GM18873 (cell line): ENCODE measurements around the gene KLF7.

Experiments used
- ATAC-seq: cut with Tn5 transposase; IDR thresholded peaks from one replicate; pipeline ENCODE4 v1.9.1; 2021; ENCODE audit warnings: mild to moderate bottlenecking, moderate library complexity, moderate number of reproducible peaks; ENCODE audit not compliant: unreplicated experiment, low FRiP score

KLF7 gene

DNA sequence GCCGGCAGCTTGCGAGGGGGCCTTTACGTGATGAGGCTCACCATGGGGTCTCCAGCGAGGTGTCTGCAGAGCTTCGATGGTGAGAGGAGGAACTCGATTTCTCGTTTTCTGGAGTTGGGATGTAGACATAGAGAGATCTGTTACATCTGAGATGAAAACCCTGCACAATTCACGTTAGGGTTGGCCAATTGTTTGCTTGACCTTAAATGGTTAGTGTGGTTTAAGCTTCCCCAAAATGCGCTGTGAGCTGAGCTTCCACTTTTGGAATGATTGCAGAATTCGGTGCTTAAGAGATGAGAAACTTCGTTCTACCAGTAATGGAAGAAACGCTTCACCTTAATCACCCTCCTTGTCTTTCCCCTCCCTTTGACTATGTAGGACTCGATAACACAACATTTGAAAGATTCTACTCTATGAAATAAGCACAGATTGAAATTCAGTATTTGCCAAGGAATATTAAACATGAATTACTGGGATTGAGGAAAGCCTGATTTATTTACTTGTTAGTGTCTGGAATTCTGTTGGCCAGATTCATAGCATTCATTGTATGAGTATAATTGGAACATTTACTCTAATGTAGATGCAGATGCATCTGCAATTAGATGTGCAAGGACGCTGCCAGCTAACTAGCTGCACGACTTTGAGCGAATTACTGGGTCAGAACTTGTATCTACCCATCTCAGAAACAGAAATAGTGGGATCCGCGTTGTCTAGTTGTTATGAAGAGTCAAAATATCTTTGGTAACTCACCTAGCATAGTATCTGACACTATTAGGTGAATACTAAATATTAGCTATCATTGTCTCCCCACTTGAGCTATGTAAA, 1.6 kb upstream of the KLF7 start:
- peak; percentile 1 for ATAC-seq

- peak; percentile 25 for ATAC-seq
Measured at GRCh38 chr2:207166349-207167098, 776 bp upstream of the KLF7 start.

DNA sequence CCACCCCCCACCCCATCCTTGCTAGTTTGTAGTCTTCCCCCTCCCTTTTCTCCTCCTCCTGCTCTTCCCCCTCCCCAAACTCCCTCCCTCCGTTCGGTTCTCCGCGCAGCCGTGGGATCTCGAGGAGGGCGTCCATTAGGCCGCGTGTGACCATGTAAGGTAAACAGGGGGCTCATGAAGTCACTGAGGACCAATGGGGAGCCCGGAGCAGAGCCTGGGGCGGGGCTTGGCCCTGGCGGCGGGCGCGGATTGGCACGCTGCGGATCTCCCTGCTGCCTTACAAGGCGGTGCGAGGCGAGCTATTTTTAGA, 246 bp upstream of the KLF7 start:
- peak; percentile 95 for ATAC-seq

GRCh38 chr2:207164006-207164831, 1.5 kb downstream of the KLF7 start:
- no peak for ATAC-seq

DNA sequence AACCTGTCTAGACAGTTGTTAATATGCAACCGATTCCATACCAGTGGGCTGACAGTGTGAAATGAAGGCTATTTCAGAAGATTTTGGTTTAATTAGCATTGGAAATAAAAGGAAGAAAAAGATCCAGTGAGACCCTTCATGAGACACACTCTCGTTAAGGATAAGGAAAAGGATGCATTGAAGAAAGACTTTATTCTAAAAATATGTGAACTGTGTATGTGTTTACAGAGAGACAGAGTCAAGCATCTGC, 2.1 kb downstream of the KLF7 start:
- no peak for ATAC-seq

DNA sequence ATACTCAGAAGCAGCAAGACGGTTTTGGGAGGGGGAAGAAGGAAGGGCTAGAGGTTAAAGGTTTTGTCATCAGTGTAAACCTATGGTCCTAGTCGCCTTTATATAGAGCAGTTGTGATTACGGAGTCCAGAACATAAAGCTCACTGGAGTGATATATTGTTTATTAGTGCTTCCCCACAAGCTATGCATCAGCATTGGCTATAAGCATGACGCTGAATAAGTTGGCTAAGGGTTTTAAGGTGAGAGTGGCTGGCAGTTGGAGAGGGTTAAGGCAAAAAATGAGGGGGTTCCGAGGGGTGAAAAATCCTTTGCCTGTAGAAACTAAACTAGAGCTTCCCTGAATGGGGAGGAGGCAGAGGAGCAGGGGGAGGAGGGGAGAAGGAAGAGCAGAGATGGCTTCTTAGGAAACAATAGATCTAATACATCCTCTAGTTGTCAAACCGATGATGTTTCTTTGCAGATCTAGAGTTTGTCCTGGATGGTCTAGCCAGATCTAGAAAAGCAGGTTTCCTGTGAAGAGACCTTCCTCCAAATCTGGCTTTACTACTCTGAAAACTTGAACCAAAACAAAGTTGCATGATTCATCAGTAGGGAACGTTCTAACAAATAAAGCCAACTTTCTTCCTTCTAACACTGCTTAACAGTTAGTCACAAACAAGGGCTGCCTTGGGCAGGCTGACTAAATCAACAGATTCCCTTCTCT, 2.5 kb downstream of the KLF7 start:
- ATAC-seq = no peak

DNA sequence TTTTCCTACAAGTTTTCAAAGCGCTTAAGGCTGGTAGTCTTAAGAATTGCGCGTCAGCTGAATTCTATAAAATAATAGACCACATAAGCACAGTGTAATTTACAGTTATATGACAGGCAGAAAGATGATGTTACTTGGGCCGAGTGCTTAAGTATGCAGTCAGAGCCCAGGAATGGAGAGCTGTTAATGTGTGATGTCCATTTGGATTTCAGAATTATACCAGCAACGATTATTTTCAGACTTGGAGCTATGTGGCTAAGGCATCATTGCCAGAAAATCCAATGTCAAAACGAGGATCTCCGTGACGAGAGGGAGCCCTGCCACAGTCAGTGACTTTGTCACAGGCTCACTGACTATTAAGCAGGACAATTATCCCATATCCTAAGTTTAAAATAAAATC, 3.4 kb downstream of the KLF7 start:
- no peak for ATAC-seq

- no peak for ATAC-seq
Measured at GRCh38 chr2:207161247-207162123, 4.3 kb downstream of the KLF7 start.

DNA sequence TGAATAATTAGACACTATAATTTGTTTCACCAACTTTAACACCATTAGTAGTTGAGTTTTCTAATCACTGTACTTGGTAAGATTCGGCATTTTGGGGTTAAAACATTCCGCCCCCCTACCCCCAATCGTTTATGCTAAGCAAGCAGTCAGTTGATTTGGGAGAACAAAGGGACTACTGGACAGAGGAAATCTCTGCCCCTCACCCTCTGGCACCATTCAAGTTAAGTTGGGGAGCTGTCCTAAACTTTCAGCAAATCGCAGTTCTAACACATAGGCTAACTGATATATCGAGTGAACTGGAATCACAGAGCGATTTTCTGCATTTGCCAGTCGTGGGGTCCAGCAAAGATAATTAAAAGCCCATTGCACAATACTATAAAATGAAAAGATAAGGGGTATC, 5.6 kb downstream of the KLF7 start:
- ATAC-seq = no peak

- no peak for ATAC-seq
Measured at GRCh38 chr2:207159002-207159401, 6.7 kb downstream of the KLF7 start.

- ATAC-seq = no peak
Measured at GRCh38 chr2:207157731-207158130, 8.0 kb downstream of the KLF7 start.

DNA sequence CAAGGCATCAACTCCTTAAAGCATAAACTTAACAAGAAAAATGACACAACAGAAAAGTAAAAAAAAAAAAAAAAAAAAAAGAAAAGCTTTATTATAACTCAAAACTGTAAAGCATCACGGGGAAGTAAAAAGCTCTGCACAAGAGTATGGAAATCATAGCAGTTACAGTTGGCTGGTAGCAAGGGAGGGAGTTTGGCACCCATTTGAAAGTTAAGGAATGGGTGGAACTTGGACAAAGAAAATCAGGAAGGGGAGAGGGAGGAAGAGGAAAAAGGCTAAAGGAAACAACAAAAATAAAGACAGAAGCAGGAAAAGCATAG, 8.6 kb downstream of the KLF7 start:
- ATAC-seq = no peak

GRCh38 chr2:207156451-207157161, 9.1 kb downstream of the KLF7 start:
- ATAC-seq = peak; percentile 85

DNA sequence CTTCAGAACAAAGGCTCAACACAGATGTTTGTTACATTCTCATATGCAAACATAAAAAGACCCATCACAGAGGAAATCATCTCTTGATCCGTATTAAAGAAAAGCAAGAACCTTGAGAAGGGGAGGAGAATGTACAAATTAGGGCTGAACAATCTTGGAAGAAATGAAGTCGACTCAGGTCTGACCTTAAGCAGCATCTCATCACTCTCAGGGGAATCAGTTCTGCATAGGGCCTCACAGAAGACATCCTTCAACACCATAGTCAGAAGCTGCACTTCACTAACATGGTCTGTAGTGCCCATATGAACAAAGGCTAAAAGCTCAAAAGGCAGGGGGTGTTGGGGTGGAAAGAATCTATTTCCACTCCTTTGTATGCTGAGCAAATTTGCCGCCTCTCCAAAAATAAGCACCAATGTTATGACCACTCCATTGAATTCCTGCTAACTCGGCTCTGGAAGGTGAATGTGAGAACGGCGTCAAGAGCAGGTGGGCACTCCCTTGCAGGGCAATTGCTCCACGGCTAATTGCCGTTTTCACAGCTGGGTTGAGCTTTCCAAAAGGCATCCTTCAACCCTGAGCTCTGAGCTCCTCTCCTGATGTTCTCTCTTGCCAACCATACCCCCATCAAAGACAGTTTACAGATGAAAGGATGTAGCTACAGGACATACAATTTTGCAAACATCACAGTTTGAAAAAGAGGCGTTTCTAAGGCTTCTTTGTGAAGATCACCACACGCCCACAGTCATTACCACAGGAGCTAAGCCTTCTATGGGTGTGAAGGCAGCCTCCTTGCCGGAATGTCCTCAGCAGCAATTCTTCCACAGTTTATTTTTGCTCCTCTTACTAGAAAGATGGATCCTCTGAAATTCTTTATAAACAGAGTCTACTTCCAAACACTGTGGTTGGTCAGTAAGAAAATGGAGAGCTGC, 10.0 kb downstream of the KLF7 start:
- ATAC-seq = no peak

DNA sequence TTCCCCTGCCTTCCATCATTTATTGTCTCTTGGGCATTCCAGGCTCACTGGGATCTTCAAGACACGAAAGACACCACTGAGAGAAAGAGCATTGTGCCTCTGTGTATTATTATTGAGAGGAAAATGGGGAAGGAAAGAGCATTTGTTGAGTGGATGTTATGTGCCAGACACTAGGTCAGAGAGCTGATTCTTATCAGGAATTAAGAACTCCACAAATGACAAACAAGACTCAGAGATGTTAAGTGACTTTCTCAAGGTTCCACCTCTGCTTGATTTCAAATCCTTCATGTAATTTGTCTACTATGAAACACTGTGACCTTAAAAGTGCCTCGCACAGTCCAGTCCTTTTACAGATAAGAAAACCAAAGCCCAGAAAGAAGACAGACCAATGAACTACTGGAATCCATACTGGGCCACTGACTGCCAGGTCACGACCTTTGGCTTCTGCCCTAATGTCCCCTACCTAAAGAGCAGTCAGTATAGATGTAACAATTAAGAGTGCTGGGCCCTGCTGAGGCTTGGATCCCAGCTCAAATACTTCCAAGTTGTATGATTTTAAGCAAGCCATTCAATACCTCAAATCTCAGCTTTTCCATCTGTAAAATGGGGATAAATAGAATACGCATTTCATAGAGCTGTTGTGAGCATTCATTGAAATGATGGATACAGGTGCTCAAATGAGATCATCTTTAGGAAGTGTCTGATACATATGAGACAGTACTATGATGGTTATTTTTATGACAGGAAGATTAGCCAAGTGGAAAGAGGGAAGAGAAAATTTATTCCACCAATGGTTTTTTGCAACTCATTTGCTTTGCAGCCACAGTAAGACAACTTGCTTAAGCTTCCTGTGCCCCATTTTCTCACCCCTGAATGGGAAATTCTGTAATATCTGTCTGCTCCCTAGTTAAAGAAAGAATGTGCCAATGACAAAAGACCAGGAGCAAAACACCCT, 10.9 kb downstream of the KLF7 start:
- ATAC-seq = no peak

GRCh38 chr2:207153266-207153975, 12.3 kb downstream of the KLF7 start:
- no peak for ATAC-seq

DNA sequence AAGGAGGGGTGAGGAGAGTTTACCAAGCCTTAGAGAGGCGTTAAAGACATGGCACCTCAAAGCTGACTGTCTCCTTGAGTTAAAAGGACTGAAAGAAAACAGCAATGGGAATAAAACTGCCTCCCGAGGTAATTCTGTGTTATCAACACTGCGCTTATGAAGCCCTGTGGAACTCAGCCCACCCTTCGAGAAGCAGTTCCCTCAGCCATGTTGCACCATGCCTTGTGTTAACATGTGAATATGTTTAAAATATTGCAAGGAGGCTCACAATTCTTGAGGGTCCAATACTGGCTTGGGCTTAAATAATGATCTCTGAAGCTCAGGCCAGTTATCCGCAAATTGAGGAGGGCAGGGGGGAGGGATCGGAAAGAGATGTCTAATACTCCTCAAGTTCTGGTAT, 14.7 kb downstream of the KLF7 start:
- no peak for ATAC-seq
